ENCODE measurements around the gene NTRK2.

GRCh38 chr9:84710701-84711397 lies 41.3 kb downstream of the NTRK2 start:
- TF ChIP-seq CTCF (IDR thresholded peaks at IDR 0.05; ENCODE audit: low read length) (no peak), EZH2 (IDR thresholded peaks at IDR 0.05; ENCODE audit: borderline replicate concordance, low read length) (no peak)
